ENCODE data around the gene STRN3.
"Not testable (repeated sequence)": the region's sequence is repeated elsewhere in the genome, so short reads cannot be mapped to it uniquely, and the experiment has no call there.

Gene STRN3

DNA sequence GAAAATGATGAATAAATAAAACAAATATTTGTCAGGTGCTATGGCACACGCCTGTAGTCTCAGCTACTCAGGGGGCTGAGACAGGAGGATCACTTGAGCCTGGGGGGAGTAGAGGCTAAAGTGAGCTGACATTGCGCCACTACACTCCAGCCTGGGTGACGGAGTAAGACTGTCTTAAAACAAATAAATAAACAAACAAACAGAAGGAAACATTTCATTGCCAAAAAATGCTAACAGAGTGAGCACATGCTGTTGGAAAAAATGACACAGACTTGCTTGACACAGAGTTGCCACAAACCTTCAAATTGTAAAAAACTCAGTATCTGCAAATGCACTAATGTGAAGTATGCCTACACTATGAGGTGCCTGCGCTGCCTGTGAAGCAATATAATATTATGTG is 51.6 kb downstream of the STRN3 start:
- DNase-seq (no peak), ATAC-seq (no peak)
- peaks cover 48% of the 10 kb centered on the region for H3K4me1 Mint-ChIP-seq
- no peak overlapping the region for H3K27ac Mint-ChIP-seq
- H3K4me3 Mint-ChIP-seq: no peak overlapping the region
- H3K36me3 Mint-ChIP-seq (ENCODE audit: low read depth): peaks cover 2% of the 10 kb centered on the region
- no peaks in the 10 kb centered on the region for H3K27me3 Mint-ChIP-seq
- no peaks in the 10 kb centered on the region for H3K9me3 Mint-ChIP-seq

GRCh38 chr14:30972882-30973582 is 53.1 kb downstream of the STRN3 start:
- DNase-seq (no peak), ATAC-seq (no peak)
- H3K4me1 Mint-ChIP-seq: peaks cover 55% of the 10 kb centered on the region
- no peak overlapping the region for H3K4me3 Mint-ChIP-seq
- H3K27ac Mint-ChIP-seq: no peak overlapping the region
- H3K9me3 Mint-ChIP-seq: no peaks in the 10 kb centered on the region
- no peaks in the 10 kb centered on the region for H3K27me3 Mint-ChIP-seq
- peaks cover 2% of the 10 kb centered on the region for H3K36me3 Mint-ChIP-seq (ENCODE audit: low read depth)

- DNase-seq; H3K27me3 Mint-ChIP-seq; H3K27ac Mint-ChIP-seq; H3K9me3 Mint-ChIP-seq; H3K36me3 Mint-ChIP-seq (ENCODE audit: low read depth); ATAC-seq; H3K4me3 Mint-ChIP-seq: not testable (repeated sequence)
- peaks cover 54% of the 10 kb centered on the region for H3K4me1 Mint-ChIP-seq
Measured at GRCh38 chr14:30972036-30972732, 54.0 kb downstream of the STRN3 start.

DNA sequence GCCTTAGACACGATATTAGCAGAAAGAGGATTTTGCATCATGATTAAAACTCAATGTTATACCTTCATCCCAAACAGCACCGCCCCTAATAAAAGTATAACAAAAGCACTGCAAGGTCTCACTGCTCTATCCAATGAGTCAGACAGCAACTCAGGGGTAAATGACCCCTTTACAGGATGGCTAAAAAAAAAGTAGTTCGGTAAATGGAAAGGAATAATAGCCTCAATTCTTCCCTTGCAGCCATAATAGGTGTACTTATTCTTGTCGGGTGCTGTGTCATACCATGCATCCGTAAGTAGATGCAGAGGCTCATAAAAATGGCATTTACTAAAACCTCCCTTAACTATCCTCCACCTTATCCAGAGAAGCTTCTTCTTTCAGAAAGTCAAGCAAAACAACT is 54.6 kb downstream of the STRN3 start:
- Mint-ChIP-seq H3K4me1 (peaks cover 54% of the 10 kb centered on the region), H3K27ac (no peak overlapping the region), H3K4me3 (no peak overlapping the region), H3K9me3 (peaks cover 1% of the 10 kb centered on the region), H3K36me3 (ENCODE audit: low read depth) (peaks cover 7% of the 10 kb centered on the region), H3K27me3 (no peaks in the 10 kb centered on the region)
- DNase-seq (no peak), ATAC-seq (no peak)

DNA sequence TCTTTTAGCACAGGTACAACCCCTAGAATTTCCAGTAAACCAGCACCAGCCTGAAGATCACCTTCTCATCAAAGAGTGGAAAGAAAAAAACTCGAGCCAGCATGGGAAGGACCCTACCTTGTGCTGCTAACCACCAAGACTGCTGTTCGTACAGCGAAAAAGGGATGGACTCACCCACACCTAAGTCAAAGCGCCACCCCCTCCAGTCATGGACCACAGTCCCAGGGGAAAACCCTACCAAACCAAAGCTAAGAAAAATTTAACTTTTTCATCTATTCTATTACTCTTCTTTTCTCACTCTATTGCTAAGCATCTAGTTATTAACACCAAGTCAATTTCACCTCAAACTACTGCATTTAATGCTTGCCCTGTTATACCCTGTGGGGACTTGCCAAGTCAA is 56.4 kb downstream of the STRN3 start:
- H3K27me3 Mint-ChIP-seq: not testable (repeated sequence)
- Mint-ChIP-seq H3K27ac (peak overlapping the region; percentile 88), H3K4me1 (peaks cover 46% of the 10 kb centered on the region), H3K4me3 (peak overlapping the region; percentile 37), H3K9me3 (peaks cover 17% of the 10 kb centered on the region), H3K36me3 (ENCODE audit: low read depth) (peaks cover 21% of the 10 kb centered on the region)
- peak; percentile 95 for ATAC-seq
- peak; percentile 60 for DNase-seq

- not testable (repeated sequence) for H3K27me3 Mint-ChIP-seq, H3K4me3 Mint-ChIP-seq, DNase-seq, ATAC-seq, H3K27ac Mint-ChIP-seq
- Mint-ChIP-seq H3K9me3 (peaks cover 18% of the 10 kb centered on the region), H3K36me3 (ENCODE audit: low read depth) (peaks cover 35% of the 10 kb centered on the region), H3K4me1 (peaks cover 32% of the 10 kb centered on the region)
Measured at GRCh38 chr14:30967364-30968098, 58.6 kb downstream of the STRN3 start.

- H3K4me1 Mint-ChIP-seq: peaks cover 28% of the 10 kb centered on the region
- ATAC-seq: no peak
- DNase-seq: no peak
- H3K4me3 Mint-ChIP-seq: no peak overlapping the region
- peaks cover 35% of the 10 kb centered on the region for H3K36me3 Mint-ChIP-seq (ENCODE audit: low read depth)
- H3K9me3 Mint-ChIP-seq: peaks cover 18% of the 10 kb centered on the region
- no peaks in the 10 kb centered on the region for H3K27me3 Mint-ChIP-seq
- H3K27ac Mint-ChIP-seq: no peak overlapping the region
Measured at GRCh38 chr14:30966415-30967363, 59.5 kb downstream of the STRN3 start.

GRCh38 chr14:30965861-30966260 is 60.3 kb downstream of the STRN3 start:
- Mint-ChIP-seq H3K36me3 (ENCODE audit: low read depth) (peaks cover 39% of the 10 kb centered on the region), H3K4me1 (peaks cover 29% of the 10 kb centered on the region), H3K9me3 (peaks cover 18% of the 10 kb centered on the region)
- H3K27me3 Mint-ChIP-seq, H3K27ac Mint-ChIP-seq, ATAC-seq, H3K4me3 Mint-ChIP-seq, DNase-seq: not testable (repeated sequence)

DNA sequence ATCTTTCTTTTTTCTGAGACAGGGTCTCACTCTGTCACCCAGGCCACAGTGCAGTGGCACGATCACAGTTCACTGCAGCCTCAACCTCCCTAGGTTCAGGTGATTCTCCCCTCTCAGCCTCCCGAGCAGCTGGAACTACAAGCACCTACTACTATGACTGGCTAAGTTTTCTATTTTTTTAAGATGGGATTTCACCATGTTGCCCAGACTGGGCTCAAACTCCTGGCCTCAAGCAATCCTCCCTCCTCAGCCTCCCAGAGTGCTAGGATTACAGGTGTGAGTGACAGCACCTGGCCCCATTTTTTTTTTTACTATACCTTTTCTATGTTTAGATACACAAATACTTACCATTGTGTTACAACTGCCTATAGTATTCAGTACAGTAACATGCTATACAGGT is 63.6 kb downstream of the STRN3 start:
- H3K4me3 Mint-ChIP-seq, DNase-seq, ATAC-seq, H3K27ac Mint-ChIP-seq, H3K27me3 Mint-ChIP-seq: not testable (repeated sequence)
- H3K4me1 Mint-ChIP-seq: peaks cover 36% of the 10 kb centered on the region
- peaks cover 40% of the 10 kb centered on the region for H3K36me3 Mint-ChIP-seq (ENCODE audit: low read depth)
- peaks cover 18% of the 10 kb centered on the region for H3K9me3 Mint-ChIP-seq

DNA sequence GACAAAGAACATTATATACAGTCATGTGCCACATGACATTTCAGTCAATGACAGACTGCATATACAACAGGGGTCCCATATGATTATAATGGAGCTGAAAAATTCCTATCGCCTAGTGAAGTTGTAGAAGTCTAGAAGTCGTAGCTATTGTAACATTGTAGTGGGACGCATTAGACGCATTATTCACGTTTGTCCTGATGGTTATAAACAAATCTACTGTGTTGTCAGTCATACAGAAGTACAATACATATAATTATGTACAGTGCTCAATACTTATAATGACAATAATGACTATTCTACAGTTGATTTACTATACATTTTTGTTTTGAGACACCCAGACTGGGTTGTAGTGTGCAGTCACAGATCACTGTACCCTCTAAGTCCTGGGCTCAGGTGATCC is 64.8 kb downstream of the STRN3 start:
- Mint-ChIP-seq H3K4me3 (no peak overlapping the region), H3K9me3 (peaks cover 14% of the 10 kb centered on the region), H3K4me1 (peaks cover 39% of the 10 kb centered on the region)

DNA sequence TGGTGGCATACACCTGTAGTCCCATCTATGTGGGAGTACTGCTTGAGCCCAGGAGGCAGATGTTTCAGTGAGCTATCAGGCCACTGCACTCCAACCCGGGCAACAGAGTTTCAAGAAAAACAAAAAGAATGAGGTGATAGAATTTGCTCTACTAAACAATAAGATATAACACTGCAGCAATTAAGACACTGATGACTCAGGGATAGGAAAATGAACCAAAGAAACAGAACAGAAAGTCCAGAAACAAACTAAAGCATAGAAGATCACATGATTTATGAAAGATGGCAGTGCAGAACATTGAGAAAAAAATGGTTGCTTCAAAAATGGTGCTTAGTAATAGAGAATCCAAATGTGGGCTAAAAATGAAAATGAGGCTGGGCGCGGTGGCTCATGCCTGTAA is 66.0 kb downstream of the STRN3 start:
- H3K27me3 Mint-ChIP-seq: no peaks in the 10 kb centered on the region
- no peak overlapping the region for H3K27ac Mint-ChIP-seq
- H3K9me3 Mint-ChIP-seq: peaks cover 6% of the 10 kb centered on the region
- no peak overlapping the region for H3K4me3 Mint-ChIP-seq
- H3K4me1 Mint-ChIP-seq: peaks cover 38% of the 10 kb centered on the region
- peaks cover 32% of the 10 kb centered on the region for H3K36me3 Mint-ChIP-seq (ENCODE audit: low read depth)
- no peak for DNase-seq
- peak; percentile 28 for ATAC-seq

More for the DNA sequence above, 64.8 kb downstream of the STRN3 start:
- Mint-ChIP-seq H3K27ac (no peak overlapping the region), H3K36me3 (ENCODE audit: low read depth) (peaks cover 38% of the 10 kb centered on the region), H3K27me3 (no peaks in the 10 kb centered on the region)
- DNase-seq: no peak
- ATAC-seq: no peak

GRCh38 chr14:30958555-30959407 is 67.4 kb downstream of the STRN3 start:
- no peak for DNase-seq
- no peak for ATAC-seq
- no peaks in the 10 kb centered on the region for H3K27me3 Mint-ChIP-seq
- peaks cover 24% of the 10 kb centered on the region for H3K36me3 Mint-ChIP-seq (ENCODE audit: low read depth)
- no peaks in the 10 kb centered on the region for H3K9me3 Mint-ChIP-seq
- H3K27ac Mint-ChIP-seq: no peak overlapping the region
- H3K4me1 Mint-ChIP-seq: peaks cover 38% of the 10 kb centered on the region
- no peak overlapping the region for H3K4me3 Mint-ChIP-seq

DNA sequence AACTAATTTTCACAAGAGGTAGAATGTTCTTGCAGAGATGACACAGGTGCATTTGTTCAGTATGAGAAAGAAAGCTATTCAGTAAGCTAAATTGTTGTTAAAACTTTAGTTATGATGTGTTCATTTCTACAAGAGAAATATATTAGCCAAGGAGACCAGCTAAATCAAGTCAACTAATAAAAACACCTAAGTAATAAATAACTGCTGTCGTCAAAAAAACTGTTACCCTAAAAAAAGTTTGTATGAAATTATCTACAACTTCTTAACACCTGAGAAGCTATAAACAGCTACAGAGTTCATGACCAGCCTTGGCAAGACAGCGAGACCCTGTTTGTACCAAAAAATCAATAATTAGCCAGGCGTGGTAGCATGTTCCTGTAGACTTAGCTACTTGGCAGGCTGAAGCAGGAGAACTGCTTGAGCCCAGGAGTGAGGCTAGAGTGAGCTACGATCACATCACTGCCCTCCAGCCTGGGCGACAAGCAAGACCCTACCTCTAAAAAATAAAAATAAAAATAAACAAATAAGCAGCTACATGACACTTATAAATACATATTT is 68.3 kb downstream of the STRN3 start:
- H3K27me3 Mint-ChIP-seq: no peaks in the 10 kb centered on the region
- no peak overlapping the region for H3K4me3 Mint-ChIP-seq
- ATAC-seq (no peak), DNase-seq (no peak)
- H3K4me1 Mint-ChIP-seq: peaks cover 38% of the 10 kb centered on the region
- H3K36me3 Mint-ChIP-seq (ENCODE audit: low read depth): peaks cover 20% of the 10 kb centered on the region
- H3K27ac Mint-ChIP-seq: peak overlapping the region; percentile 78
- no peaks in the 10 kb centered on the region for H3K9me3 Mint-ChIP-seq
